HG02763 (cell line): ENCODE data around the gene ARL15.
"Not testable (repeated sequence)": the region's sequence is repeated elsewhere in the genome, so short reads cannot be mapped to it uniquely, and the experiment has no call there.

ENCODE experiments used
- ATAC-seq: cut with Tn5 transposase; IDR thresholded peaks from one replicate; pipeline ENCODE4 v1.9.1; 2021; ENCODE audit warnings: mild to moderate bottlenecking, moderate library complexity; ENCODE audit not compliant: unreplicated experiment

The ARL15 gene

GRCh38 chr5:53873235-53873634 lies 437.1 kb downstream of the ARL15 start:
- no peak for ATAC-seq

- no peak for ATAC-seq
Measured at GRCh38 chr5:53871775-53872174, 438.6 kb downstream of the ARL15 start.

- ATAC-seq = no peak
Measured at GRCh38 chr5:53871050-53871449, 439.3 kb downstream of the ARL15 start.

- no peak for ATAC-seq
Measured at GRCh38 chr5:53858700-53859456, 451.5 kb downstream of the ARL15 start.

- ATAC-seq = no peak
Measured at GRCh38 chr5:53856506-53856905, 453.9 kb downstream of the ARL15 start.

GRCh38 chr5:53836851-53837430 lies 473.4 kb downstream of the ARL15 start:
- not testable (repeated sequence) for ATAC-seq

- ATAC-seq = no peak
Measured at GRCh38 chr5:53834500-53834899, 475.9 kb downstream of the ARL15 start.
